Jurkat, Clone E6-1 (cell line): ENCODE data around the gene HIGD1C. TPM values are rescaled to one million over a fixed set of nuclear protein-coding genes. Genes with fewer than 3 reads are reported as not detected.
A peak's percentile ranks its signal among the peaks of the same experiment; 100 is the strongest.
"Not testable (repeated sequence)": the region's sequence is repeated elsewhere in the genome, so short reads cannot be mapped to it uniquely, and the experiment has no call there.

Source experiments
- DNase-seq: peaks from one replicate; pipeline ENCODE4 v3.0.0-alpha.2; 2011; ENCODE audit warnings: low read depth, low spot score
- H3K4me3 ChIP-seq: 2 replicates; pipeline ENCODE4 v1.5.1; 2011; ENCODE audit warnings: mild to moderate bottlenecking, low read length, control low read depth, moderate library complexity
- polyA plus RNA-seq: library from polyadenylated mRNA; unstranded; fragments of >200 nt; gene quantifications from one replicate; pipeline ENCODE4 v1.2.1, GENCODE V29; 2012; ENCODE audit warnings: missing spikeins; ENCODE audit not compliant: insufficient read length, insufficient read depth

Gene HIGD1C
- polyA plus RNA-seq, result not detected

- no peak for DNase-seq
Measured at GRCh38 chr12:50952510-50952909, at the start of gene HIGD1C. TSS of gene HIGD1C (plus strand) at chr12:50952544. CDS start at chr12:50953999, 1,455 bp downstream.

DNA sequence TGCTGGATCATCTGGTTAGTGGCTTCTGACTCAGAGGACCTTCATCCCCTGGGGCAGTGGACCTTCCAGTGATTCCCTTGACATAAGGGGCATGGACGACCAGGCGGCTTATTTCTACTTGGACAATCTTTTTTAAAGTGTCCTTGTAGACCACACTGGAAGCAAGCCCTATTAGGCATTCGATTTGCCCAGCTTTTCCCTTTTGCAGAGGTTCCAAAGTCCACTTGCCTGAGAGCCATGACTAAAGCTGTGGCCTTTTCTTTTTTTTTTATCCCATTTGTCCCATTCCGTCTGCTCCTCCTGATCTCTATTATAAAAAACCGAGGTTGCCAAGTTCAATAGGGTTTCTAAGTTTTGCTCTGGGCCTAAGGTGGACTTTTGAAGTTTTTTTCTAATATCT lies 43.9 kb upstream of the HIGD1C start:
- not testable (repeated sequence) for H3K4me3 ChIP-seq, DNase-seq

More at GRCh38 chr12:50952510-50952909, at the start of gene HIGD1C:
- no peak within 1 kb of the TSS for H3K4me3 ChIP-seq

DNA sequence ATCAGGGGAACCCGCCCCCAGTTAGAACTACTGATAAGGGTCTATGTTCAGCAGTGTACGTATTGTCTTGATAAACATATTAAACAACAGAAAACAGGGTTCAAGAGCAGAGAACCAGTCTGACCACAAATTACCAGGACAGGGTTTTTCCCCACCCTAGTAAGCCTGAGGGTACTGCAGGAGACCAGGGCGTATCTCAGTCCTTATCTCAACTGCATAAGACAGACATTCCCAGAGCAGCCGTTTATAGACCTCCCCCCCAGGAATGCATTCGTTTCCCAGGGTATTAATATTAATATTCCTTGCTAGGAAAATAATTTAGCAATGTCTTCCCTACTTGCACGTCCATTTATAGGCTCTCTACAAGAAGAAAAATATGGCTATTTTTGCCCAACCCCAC lies 40.0 kb upstream of the HIGD1C start:
- not testable (repeated sequence) for DNase-seq, H3K4me3 ChIP-seq

- DNase-seq, result no peak
- no peak overlapping the region for H3K4me3 ChIP-seq
Measured at GRCh38 chr12:50913224-50913623, 39.1 kb upstream of the HIGD1C start.

- DNase-seq, result no peak
- no peak overlapping the region for H3K4me3 ChIP-seq
Measured at GRCh38 chr12:50914872-50915484, 37.4 kb upstream of the HIGD1C start.

GRCh38 chr12:50916292-50916691 lies 36.1 kb upstream of the HIGD1C start:
- H3K4me3 ChIP-seq, result no peak overlapping the region
- DNase-seq, result no peak

DNA sequence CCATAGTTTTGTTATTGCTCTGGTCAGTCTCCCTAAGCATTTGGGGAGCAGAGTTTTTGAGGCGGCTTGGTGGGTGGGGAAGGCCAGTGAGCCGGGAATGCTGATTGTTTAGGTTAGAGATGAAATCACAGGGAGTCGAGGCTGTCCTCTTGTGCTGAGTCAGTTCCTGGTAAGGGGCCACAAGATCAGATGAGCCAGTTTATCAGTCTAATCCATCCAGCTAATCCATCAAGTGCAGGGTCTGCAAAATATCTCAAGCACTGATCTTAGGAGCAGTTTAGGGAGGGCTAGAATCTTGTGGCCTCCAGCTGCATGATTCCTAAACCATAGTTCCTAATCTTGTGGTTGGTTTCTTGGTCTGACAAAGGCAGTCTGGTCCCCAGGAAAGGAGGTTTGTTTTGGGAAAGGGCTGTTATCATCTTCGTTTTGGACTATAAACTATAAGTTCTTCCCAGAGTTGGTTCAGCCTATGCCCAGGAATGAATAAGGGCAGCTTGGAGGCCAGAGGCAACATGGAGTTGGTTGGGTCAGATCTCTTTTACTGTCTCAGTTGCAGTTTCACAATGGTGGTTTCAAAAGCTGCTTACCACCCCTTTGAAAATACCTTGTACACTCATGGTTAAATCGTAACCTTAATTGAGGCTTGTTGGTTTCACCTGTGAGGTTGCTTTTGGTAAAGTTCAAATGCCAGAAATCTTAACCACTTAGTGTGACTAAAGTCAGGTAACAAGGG lies 33.6 kb upstream of the HIGD1C start:
- H3K4me3 ChIP-seq, result no peak overlapping the region
- DNase-seq, result no peak

- no peak overlapping the region for H3K4me3 ChIP-seq
- DNase-seq, result no peak
Measured at GRCh38 chr12:50922820-50923219, 29.5 kb upstream of the HIGD1C start.

DNA sequence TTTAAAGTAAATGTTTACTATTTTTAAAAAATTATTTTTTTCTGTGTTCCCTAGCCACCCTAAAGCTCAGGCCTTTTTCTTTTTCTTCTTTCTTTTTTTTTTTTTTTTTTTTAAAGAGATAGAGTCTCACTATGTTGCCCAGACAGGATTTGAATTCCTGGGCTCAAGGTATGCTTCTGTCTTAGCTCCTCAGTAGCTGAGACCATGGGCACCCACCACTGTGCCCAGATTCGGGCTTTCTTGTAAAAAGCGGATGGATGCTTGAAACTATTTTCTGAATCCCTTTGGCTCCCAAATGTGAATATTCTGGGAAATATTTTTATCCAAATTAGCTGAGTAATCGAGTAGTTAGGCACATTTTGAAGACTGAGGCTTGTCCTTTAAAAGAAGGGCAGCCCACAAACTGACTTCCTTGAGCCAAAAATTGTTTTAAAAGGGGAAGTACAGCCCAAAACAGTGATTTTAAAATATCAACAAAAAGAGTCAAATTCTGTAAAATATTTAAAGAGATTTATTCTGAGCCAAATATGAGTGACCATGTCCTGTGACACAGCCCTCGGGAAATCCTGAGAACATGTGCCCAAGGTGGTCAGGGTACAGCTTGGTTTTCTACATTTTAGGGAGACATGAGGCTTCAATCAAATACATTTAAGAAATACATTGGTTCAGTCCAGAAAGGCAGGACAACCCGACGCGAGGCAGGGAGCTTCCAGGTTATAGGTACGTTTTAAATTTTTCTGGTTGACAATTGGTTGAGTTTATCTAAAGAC lies 28.8 kb upstream of the HIGD1C start:
- H3K4me3 ChIP-seq, result no peak overlapping the region
- no peak for DNase-seq

- H3K4me3 ChIP-seq, result peak overlapping the region; percentile 47
- no peak for DNase-seq
Measured at GRCh38 chr12:50924131-50924438, 28.3 kb upstream of the HIGD1C start.

DNA sequence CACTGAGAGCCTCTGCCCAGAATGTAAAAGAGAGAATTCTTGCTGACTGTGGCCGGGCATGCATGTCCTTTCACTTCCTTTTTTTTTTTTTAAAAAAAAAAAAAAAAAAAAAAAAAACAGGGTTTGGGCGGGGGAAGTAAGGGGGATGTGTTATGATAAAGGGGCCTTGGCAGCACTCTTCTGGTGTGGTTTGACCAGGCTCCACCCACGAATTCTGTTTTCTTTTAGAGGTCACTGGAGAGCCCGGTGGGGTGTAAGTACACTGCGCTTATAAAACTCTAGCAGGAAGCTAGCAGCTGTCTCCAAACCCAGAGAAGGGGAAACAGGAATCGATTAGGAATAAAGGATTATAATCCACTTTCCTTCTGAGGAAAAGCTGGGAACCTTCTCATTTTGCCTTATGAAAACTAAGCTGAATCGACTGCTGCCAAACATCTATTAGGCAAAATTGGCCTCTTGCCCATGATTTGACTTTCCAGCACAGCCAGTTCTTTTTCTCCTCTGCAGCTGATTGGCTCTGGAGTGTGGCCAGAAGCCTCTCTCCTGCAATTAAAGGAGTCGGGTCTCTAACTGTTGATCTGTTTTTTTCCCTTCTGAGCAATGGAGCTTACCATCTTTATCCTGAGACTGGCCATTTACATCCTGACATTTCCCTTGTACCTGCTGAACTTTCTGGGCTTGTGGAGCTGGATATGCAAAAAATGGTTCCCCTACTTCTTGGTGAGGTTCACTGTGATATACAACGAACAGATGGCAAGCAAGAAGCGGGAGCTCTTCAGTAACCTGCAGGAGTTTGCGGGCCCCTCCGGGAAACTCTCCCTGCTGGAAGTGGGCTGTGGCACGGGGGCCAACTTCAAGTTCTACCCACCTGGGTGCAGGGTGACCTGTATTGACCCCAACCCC lies 27.7 kb upstream of the HIGD1C start:
- peak; percentile 61 for DNase-seq
- H3K4me3 ChIP-seq, result peak overlapping the region; percentile 47

DNA sequence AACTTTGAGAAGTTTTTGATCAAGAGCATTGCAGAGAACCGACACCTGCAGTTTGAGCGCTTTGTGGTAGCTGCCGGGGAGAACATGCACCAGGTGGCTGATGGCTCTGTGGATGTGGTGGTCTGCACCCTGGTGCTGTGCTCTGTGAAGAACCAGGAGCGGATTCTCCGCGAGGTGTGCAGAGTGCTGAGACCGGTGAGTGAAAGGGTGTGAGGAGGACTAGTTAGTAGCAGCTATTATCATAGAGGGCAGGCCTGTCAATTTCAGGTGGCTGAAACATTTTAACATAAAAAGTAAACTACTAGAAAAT lies 27.0 kb upstream of the HIGD1C start:
- peak; percentile 84 for DNase-seq
- peak overlapping the region; percentile 47 for H3K4me3 ChIP-seq

GRCh38 chr12:50925920-50926319 lies 26.4 kb upstream of the HIGD1C start:
- no peak for DNase-seq
- no peak overlapping the region for H3K4me3 ChIP-seq

DNA sequence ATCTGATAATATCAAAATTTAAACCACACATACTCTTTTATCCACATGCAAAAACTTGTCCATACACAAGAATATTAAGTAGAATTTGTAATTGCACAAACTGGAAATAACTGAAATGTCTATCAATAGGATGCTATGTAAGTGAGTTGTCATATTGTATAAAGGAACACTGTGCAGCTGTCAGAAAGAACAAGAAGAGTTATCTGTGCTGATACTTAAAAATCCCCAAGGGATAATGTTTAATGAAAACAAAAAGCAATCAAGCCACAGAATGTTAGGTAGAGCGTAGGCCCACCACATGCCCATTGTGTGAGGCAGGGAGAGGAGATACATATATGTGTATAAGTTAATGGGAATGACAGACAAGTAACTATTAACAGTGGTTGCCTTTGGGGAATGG lies 25.9 kb upstream of the HIGD1C start:
- H3K4me3 ChIP-seq, result no peak overlapping the region
- no peak for DNase-seq

DNA sequence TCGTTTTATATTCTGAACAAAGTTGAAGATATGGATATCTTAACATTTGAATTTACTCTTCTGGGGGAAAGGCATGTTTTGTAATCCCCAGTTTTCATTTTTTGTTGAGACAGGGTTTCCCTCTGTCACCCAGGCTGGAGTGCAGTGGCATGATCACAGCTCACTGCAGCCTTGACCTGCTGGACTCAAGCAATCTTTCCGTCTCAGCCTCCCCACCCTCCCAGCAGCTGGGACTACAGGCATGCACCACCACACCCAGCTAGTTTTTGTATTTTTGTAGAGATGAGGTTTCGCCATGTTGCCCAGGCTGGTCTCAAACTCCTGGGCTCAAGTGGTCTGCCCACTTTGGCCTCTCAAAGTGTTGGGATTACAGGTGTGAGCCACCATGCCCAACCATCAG lies 25.4 kb upstream of the HIGD1C start:
- not testable (repeated sequence) for DNase-seq, H3K4me3 ChIP-seq

GRCh38 chr12:50927356-50927755 lies 25.0 kb upstream of the HIGD1C start:
- H3K4me3 ChIP-seq, result no peak overlapping the region
- DNase-seq, result no peak

GRCh38 chr12:50927766-50928224 lies 24.5 kb upstream of the HIGD1C start:
- no peak overlapping the region for H3K4me3 ChIP-seq
- no peak for DNase-seq

DNA sequence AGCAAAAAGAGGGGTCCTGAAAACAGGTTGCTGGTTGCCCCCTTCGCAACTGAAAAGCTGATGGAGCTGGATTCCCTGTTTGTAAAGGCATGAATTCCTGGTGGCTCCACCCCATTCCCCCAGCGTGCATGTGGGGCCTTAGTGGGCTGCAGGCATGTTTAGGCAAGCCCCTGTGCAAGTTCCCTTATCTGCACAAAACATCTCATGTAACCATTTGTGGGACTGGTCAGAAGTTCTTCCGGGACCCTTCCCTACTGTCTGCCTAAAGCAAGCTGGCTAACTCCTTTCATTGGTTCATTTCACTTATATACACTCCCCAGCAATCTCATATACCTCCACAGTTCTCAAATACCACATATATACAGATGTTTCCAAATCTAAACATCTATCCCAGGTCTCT lies 24.0 kb upstream of the HIGD1C start:
- no peak for DNase-seq
- no peak overlapping the region for H3K4me3 ChIP-seq

DNA sequence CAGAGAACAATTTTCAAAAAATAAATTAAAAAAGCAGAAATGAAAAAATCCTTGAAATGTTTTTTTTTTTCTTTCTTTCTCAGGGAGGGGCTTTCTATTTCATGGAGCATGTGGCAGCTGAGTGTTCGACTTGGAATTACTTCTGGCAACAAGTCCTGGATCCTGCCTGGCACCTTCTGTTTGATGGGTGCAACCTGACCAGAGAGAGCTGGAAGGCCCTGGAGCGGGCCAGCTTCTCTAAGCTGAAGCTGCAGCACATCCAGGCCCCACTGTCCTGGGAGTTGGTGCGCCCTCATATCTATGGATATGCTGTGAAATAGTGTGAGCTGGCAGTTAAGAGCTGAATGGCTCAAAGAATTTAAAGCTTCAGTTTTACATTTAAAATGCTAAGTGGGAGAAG lies 22.5 kb upstream of the HIGD1C start:
- no peak overlapping the region for H3K4me3 ChIP-seq
- no peak for DNase-seq
